Measurements from ENCODE around the gene MRPL33. TPM values are rescaled to one million over a fixed set of nuclear protein-coding genes. Genes with fewer than 3 reads are reported as not detected.

The MRPL33 gene
- total RNA-seq = 59.0 and 59.6 TPM in 2 replicates

DNA sequence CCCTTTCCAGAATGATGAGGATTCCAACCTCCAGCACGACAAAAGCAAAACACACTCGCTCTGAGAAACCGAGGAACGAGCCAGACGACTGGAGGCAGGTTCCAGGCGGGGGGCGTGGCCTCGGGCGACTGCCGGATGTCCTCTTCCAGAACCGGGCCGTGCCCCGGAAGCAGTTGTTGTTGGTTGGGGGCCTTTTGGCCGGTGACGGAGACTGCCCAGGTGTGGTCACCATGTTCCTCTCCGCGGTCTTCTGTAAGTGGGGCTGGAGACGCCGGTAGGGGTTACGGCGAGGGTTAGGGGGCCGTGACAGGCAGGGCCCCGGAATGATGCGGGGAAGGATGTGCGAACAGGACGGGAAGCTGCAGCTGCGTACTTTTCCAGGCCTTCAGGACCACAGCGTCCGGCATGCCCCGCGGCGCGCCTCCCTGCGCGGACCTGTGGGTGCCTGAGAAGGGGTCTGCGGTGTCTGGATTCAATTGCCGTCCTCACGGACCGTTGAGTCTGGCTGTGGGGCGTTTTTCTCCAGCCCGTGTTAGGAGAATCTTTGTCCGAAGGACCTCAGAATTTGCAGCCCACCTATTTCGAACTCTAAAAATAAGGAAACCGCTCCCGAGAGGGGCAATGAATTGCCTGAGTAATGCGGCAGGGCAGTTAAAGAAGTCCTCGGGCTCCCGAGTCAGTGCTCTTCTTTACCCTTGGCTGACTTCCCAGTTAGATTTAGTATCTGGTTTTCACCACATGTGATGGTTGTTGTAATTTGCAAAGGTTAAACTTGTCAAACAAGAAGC is at the start of gene MRPL33:
Gene MRPL33 (plus strand): TSS at position 172 of the 788 bp plus-strand sequence. CDS start 59 bp downstream, at position 231.
- peak within 1 kb of the TSS; percentile 98 for H3K4me3 Mint-ChIP-seq

DNA sequence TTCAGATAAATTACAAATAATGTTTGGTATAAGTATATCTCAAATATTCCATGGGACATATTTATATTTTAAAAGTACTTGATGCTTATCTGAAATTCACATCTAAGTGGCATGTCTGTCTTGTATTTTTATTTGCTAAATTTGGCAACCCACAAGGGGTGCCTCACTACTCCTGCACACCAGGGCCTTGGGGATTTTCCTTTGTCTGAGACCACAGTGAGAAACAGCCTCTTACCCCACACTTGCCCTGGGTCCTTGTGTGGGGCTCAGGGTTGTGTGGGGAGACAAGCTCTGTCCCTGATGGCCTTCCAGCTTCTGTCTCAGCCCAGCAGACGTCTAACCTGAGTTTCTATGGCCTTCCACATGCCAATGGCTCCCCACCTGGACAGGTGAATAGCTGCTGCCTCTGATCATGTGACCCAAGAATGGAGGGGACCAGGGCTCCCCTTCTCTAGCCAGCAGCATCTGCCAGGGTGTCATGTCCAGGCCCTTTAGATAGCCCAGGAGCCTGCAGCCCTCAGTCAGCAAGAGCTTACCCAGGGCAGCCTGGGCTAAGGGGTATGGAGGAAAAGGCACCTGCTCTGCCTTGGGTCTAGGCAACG is 49.5 kb upstream of the MRPL33 start:
- H3K9me3 Mint-ChIP-seq = no peaks in the 10 kb centered on the region
- DNase-seq = no peak
- peaks cover 28% of the 10 kb centered on the region for H3K4me1 Mint-ChIP-seq
- H3K4me3 Mint-ChIP-seq = no peak overlapping the region
- no peaks in the 10 kb centered on the region for H3K36me3 Mint-ChIP-seq (ENCODE audit: low read depth)
- H3K27me3 Mint-ChIP-seq = peaks cover 2% of the 10 kb centered on the region
- H3K27ac Mint-ChIP-seq = peak overlapping the region; percentile 17
- intact Hi-C loops (cut with micrococcal nuclease) = loop anchor here (5.0 kb wide), 1 partner anchor 670 kb away; the partner anchor contains the start of gene FOSL2

More for the DNA sequence above, at the start of gene MRPL33:
- intact Hi-C loops (cut with micrococcal nuclease) = loop anchor here (2.0 to 5.0 kb wide), 5 partner anchors 69 to 681 kb away; partner anchors contain the start of genes BABAM2, FOSL2 and RBKS
- DNase-seq = peak; percentile 97
- peaks cover 3% of the 10 kb centered on the region for H3K9me3 Mint-ChIP-seq
- H3K27me3 Mint-ChIP-seq = no peaks in the 10 kb centered on the region
- peaks cover 23% of the 10 kb centered on the region for H3K4me1 Mint-ChIP-seq
- peaks cover 28% of the 10 kb centered on the region for H3K36me3 Mint-ChIP-seq (ENCODE audit: low read depth)
- peak within 1 kb of the TSS; percentile 97 for H3K27ac Mint-ChIP-seq

DNA sequence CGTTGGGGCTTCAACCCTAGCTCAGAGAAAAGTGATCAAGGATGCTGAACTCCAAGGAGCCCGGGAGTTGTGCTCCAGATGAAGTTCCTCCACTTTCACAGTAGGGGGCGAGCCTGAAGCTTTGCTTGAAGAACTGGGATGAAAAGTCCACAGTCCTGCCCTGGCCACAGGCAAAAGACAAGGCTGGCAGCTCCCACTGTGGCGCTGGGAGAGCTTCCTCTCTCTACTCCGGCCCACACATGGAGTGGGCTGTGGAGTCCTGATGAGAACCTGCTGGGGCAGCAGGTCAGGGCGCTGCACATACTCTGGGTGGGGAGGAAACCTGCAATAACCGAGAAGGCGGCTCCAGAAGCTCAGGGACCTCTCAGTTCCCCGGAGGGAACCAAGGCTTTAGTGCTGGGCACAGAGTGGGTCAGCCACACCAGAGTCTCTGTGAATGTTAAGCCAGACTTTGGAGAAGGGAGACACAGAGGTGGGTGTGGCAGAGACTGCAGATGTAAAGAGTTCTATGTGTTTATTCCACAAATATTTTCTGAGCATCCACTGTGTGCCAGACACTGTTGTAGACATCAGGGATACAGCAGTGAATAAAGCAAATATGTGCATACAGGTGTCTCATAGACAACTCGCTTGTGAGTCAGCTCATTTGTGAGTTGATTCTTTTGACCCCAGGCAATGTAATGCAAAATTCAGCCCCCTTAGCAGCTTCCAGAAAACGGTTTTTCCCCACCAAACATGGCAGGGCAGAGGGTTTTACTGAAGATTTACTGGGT is 48.0 kb upstream of the MRPL33 start:
- H3K9me3 Mint-ChIP-seq = no peaks in the 10 kb centered on the region
- no peaks in the 10 kb centered on the region for H3K36me3 Mint-ChIP-seq (ENCODE audit: low read depth)
- intact Hi-C loops (cut with micrococcal nuclease) = loop anchor here (5.0 kb wide), 1 partner anchor 669 kb away; the partner anchor contains the start of gene FOSL2
- H3K4me3 Mint-ChIP-seq = no peak overlapping the region
- DNase-seq = peak; percentile 75
- H3K27me3 Mint-ChIP-seq = no peaks in the 10 kb centered on the region
- H3K4me1 Mint-ChIP-seq = peaks cover 34% of the 10 kb centered on the region
- H3K27ac Mint-ChIP-seq = no peak overlapping the region

DNA sequence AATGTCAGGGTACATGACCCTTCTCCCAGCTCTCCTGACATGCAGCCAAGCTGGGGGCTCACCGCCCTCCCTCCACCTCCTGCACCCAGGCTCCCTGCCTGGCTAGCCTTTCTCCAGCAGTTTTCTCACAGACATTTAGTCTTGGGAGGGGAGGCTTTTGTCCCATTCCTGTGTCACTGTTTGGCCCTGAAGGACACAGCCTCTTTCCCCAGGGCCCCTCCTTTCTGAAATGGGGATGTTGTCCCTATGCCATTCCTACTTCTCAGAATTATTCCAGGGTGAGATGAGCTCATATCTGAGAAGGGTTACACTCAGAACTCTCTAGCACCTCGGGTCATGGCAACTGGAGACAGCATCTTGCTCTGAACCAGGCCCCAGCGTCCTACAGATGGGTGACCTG is 47.3 kb upstream of the MRPL33 start:
- DNase-seq = no peak
- Mint-ChIP-seq H3K9me3 (no peaks in the 10 kb centered on the region), H3K27ac (no peak overlapping the region), H3K27me3 (no peaks in the 10 kb centered on the region), H3K4me3 (no peak overlapping the region), H3K36me3 (ENCODE audit: low read depth) (no peaks in the 10 kb centered on the region), H3K4me1 (peaks cover 39% of the 10 kb centered on the region)
- intact Hi-C loops (cut with micrococcal nuclease) = loop anchor here (5.0 kb wide), 1 partner anchor 668 kb away; the partner anchor contains the start of gene FOSL2

DNA sequence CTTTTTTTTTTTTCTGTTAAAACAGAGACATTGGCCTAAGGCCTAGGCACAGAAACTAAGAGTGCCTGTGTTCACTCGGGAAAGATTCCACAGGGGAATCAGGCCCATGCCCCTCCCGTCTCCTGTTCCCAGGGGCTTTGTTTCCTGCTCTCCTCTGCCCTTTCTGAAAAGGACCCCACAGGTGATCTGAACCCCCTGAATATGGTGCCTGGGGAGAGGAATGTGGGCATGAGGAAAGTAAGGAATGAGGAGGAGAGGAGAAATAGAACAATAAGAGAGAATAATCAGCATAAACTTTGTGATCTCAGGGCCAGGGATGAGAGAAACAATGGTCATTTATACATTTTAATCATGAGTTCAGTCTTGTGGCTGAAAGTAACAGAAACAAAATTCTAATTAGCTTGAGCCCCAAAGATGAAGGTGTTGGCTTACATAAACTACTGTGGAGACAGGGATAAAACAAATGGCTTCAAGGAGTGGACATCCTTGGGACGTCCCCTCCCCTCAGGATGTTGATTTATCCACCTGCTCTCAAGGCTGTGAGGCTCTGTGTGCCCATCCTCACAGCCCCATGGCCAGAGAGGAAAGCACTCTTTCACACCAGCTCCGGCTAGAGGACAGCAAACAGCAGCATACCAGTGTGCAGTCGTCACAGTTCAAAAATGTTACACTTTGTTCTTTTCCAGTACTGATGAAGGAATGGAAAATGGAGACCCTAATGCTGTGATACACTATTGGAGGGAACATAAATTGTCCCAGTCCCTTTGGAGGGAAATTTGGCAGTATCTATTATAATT is 46.4 kb upstream of the MRPL33 start:
- Mint-ChIP-seq H3K4me1 (peaks cover 34% of the 10 kb centered on the region), H3K36me3 (ENCODE audit: low read depth) (no peaks in the 10 kb centered on the region), H3K27ac (no peak overlapping the region), H3K27me3 (no peaks in the 10 kb centered on the region), H3K4me3 (no peak overlapping the region), H3K9me3 (no peaks in the 10 kb centered on the region)
- no peak for DNase-seq
- intact Hi-C loops (cut with micrococcal nuclease) = loop anchor here (5.0 kb wide), 1 partner anchor 667 kb away; the partner anchor contains the start of gene FOSL2

DNA sequence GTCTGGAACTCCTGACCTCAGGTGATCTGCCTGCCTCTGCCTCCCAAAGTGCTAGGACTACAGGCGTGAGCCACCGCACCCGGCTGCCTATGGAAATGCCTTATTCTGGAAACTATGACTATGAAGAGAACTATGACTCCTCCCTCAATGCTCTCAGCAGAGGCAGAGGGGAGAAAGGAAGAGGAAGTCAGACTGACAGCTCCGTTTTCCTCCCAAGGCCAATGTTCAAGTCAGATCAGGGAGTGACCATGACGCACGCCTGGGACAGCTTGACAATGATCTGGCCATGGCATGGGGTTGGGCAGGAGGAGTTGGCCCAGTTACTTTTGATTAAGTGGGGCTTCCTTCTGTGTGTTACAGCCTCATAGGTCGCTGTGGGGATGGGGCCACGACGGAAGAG is 44.3 kb upstream of the MRPL33 start:
- no peaks in the 10 kb centered on the region for H3K9me3 Mint-ChIP-seq
- intact Hi-C loops (cut with micrococcal nuclease) = no loop called here
- no peaks in the 10 kb centered on the region for H3K36me3 Mint-ChIP-seq (ENCODE audit: low read depth)
- no peak for DNase-seq
- no peaks in the 10 kb centered on the region for H3K27me3 Mint-ChIP-seq
- H3K4me3 Mint-ChIP-seq = no peak overlapping the region
- H3K27ac Mint-ChIP-seq = peak overlapping the region; percentile 31
- H3K4me1 Mint-ChIP-seq = peaks cover 18% of the 10 kb centered on the region

DNA sequence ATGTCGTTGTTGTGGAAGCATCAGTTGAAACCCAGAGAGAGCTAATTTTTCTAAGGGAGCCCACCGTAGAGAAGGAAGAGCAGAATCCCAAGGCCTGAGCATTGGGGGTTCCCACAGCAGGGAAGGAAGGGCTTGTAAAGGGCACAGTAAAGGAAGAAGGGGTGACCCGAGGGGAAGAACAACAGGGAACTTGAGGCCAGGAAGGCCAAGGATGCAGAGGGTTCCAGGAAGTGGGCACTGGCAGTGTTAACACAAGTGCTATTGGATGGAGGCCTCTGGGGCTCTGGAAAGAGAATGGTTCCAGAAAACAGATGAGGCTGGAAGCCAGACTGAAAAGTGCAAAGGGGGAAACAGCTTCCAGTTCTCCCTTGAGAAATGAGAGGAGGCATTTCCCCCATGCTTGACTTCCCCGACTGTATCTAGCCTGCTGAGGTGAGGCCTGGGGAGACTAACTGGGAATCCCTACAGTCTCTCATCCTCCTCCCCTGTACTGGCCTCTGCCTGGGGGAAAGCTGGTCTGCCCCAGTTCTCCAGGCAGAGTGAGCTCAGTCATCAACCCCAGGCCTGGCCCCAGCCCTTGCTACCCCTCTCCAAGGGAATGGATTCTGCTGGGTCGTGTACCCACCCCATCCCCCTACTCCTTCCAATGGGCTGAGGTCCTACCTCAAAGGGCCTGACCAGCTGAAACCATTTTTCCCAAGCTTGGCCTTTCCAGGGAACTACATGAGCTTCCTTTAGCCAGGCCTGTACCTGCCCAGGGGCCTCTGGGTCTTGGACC is 43.2 kb upstream of the MRPL33 start:
- Mint-ChIP-seq H3K9me3 (no peaks in the 10 kb centered on the region), H3K27me3 (no peaks in the 10 kb centered on the region), H3K27ac (peak overlapping the region; percentile 39), H3K4me1 (peaks cover 16% of the 10 kb centered on the region), H3K36me3 (ENCODE audit: low read depth) (no peaks in the 10 kb centered on the region), H3K4me3 (no peak overlapping the region)
- no peak for DNase-seq
- intact Hi-C loops (cut with micrococcal nuclease) = no loop called here

DNA sequence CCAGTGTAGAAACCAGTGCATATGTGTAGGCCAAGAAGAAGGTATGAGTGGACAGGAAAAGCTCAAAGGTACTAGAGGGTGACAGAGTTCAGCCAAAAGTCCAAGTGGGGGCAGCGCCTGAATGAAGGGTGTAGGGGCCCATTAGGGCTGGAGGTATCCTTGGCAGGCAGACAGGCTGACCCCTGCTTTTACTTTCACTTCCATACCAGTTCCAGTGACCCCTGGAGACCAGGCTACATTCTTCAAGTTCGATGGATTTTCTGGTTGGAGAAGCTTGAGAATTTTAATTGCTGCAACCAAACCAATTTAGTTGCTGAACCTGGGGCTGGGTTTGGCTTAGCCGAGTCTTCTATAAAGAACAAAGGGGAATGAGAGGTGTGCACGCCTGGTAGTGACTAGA is 42.3 kb upstream of the MRPL33 start:
- Mint-ChIP-seq H3K36me3 (ENCODE audit: low read depth) (no peaks in the 10 kb centered on the region), H3K27ac (no peak overlapping the region), H3K4me3 (no peak overlapping the region), H3K27me3 (no peaks in the 10 kb centered on the region), H3K9me3 (no peaks in the 10 kb centered on the region), H3K4me1 (peaks cover 16% of the 10 kb centered on the region)
- DNase-seq = no peak
- intact Hi-C loops (cut with micrococcal nuclease) = no loop called here

DNA sequence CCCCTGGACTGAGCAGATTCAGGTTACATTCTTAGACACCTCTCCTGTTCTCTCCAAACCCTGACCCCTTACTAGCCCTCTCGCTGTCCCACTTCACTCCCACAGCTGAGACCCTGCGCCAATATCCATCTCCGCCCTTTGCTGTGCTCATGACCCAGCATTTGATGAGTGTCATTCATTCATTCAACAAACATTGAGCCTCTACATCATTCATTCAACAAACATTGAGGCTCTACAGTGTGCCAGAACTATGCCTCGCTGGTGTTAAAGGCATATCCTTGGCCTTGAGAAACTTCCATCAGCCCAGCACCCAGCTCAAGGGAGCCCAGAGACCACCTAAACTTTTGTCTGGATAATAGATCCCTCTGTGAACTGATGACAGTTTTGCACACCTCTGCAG is 41.9 kb upstream of the MRPL33 start:
- H3K9me3 Mint-ChIP-seq = no peaks in the 10 kb centered on the region
- peaks cover 21% of the 10 kb centered on the region for H3K4me1 Mint-ChIP-seq
- no peaks in the 10 kb centered on the region for H3K27me3 Mint-ChIP-seq
- no peak overlapping the region for H3K27ac Mint-ChIP-seq
- H3K4me3 Mint-ChIP-seq = no peak overlapping the region
- DNase-seq = no peak
- intact Hi-C loops (cut with micrococcal nuclease) = no loop called here
- no peaks in the 10 kb centered on the region for H3K36me3 Mint-ChIP-seq (ENCODE audit: low read depth)

DNA sequence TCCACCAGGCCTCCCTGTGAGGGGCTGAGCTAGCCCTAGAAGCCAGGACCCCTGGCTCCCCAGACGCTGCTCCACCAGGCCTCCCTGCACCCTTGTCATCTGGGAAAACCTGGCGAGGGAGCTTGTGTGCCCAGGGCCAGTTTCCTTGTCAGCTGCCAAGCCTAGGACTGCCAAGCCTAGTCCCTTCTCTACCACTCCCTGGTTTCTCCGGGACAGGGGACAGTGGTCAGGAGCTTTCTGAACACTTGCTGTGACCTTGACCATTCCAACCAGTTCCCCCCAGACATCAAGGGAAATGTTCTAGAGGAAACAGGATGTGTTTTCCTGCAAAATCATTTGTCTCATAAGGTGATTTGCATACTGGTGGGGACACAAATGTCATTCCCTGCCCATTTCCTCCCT is 41.3 kb upstream of the MRPL33 start:
- Mint-ChIP-seq H3K27me3 (no peaks in the 10 kb centered on the region), H3K27ac (no peak overlapping the region), H3K4me3 (no peak overlapping the region), H3K4me1 (peaks cover 25% of the 10 kb centered on the region), H3K9me3 (no peaks in the 10 kb centered on the region), H3K36me3 (ENCODE audit: low read depth) (no peaks in the 10 kb centered on the region)
- intact Hi-C loops (cut with micrococcal nuclease) = no loop called here
- DNase-seq = no peak

DNA sequence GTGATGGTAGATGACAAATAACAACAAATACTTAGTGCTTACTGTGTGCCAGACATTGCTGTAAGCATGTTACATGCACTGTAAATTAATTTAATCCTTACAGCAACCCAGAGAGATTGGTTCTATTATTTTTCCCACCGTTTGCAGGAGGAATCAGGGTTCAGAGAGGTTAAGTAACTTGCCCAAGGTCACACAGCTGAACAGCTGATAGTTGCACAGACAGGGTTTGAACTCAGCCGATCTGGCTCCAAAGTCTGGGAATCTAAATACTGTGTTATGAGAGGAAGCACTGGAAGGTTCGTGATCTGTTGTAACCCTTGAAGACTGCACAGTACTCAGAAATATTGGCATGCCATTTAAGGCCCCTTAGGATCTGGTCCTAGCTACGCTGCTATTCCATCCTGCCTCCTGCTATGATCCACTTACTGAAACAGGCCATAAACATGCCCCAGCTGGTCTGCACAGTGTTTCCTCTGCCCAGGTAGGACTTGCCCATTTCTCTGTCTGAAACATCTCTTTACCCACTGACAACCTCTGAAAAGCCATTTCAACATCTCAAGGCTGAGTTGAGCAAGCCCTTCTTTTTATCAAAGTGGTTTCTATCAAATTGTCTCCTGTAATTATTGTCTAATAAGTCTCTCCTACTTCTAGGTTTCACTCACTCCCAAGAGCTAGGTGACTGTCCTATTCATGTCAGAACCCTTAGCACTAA is 40.4 kb upstream of the MRPL33 start:
- DNase-seq = no peak
- Mint-ChIP-seq H3K36me3 (ENCODE audit: low read depth) (no peaks in the 10 kb centered on the region), H3K27ac (no peak overlapping the region), H3K27me3 (no peaks in the 10 kb centered on the region), H3K4me1 (peaks cover 28% of the 10 kb centered on the region), H3K4me3 (no peak overlapping the region), H3K9me3 (no peaks in the 10 kb centered on the region)
- intact Hi-C loops (cut with micrococcal nuclease) = no loop called here

DNA sequence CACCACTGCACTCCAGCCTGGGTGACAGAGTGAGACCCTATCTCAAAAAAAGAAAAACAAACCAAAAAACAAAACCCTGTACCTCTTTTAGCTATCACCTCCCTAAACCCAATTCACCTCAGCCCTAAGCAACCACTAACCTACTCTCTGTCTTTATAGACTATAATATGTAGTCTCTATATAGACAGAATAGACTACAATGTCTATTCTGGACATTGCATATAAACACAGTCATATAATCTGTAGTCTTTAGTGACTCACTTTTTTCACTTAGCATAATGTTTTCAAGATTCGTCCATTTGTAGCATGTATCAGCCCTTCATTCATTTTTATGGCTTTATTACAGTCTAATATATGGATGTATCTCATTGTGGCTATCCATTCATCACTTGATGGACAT is 37.2 kb upstream of the MRPL33 start:
- Mint-ChIP-seq H3K4me3 (no peak overlapping the region), H3K9me3 (no peaks in the 10 kb centered on the region), H3K36me3 (ENCODE audit: low read depth) (no peaks in the 10 kb centered on the region), H3K27me3 (no peaks in the 10 kb centered on the region), H3K27ac (no peak overlapping the region), H3K4me1 (peaks cover 20% of the 10 kb centered on the region)
- intact Hi-C loops (cut with micrococcal nuclease) = no loop called here
- DNase-seq = no peak
